Measurements from ENCODE around the gene PKP3.
"Not testable (repeated sequence)": the region's sequence is repeated elsewhere in the genome, so short reads cannot be mapped to it uniquely, and the experiment has no call there.

The PKP3 gene

GRCh38 chr11:413120-414081 is 19.4 kb downstream of the PKP3 start:
- no peak for DNase-seq

GRCh38 chr11:414318-414857 is 20.4 kb downstream of the PKP3 start:
- no peak for DNase-seq

GRCh38 chr11:415640-416041 is 21.6 kb downstream of the PKP3 start:
- DNase-seq, result no peak

DNA sequence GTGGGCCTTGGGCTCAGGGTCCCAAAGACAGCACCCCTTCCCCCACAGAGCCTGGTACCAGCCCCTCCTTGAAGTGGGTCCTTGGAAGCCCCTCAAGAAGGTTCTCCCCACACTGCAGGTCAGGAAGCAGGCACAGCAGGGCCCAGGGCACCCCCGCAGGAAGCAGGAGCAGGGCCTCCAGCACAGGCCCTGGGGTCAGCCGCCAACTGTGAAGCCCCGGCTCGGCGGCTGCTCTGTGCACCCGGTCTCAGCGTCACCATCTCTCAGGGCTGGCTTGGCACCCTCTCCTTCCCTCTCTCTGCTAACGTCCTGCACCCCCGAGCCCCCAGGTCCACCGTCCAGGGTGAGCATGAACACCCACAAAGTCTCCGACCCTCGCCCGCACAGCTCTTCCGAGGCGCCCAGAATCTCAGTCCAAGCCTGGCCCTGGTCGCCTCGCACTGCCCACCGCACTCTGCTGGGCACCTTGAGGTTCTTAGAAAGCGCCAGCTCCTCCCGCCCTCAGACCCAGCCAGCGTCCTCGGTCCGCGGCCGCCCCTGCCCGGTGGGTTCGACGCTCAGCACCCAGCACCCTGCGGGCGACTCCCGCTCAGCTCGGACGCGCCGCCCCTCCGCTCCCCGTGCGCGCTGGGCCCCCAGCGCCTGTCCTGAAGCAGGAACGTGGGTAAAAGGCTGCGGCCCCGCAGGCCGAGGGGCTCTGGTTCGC is 22.2 kb downstream of the PKP3 start:
- DNase-seq, result no peak

DNA sequence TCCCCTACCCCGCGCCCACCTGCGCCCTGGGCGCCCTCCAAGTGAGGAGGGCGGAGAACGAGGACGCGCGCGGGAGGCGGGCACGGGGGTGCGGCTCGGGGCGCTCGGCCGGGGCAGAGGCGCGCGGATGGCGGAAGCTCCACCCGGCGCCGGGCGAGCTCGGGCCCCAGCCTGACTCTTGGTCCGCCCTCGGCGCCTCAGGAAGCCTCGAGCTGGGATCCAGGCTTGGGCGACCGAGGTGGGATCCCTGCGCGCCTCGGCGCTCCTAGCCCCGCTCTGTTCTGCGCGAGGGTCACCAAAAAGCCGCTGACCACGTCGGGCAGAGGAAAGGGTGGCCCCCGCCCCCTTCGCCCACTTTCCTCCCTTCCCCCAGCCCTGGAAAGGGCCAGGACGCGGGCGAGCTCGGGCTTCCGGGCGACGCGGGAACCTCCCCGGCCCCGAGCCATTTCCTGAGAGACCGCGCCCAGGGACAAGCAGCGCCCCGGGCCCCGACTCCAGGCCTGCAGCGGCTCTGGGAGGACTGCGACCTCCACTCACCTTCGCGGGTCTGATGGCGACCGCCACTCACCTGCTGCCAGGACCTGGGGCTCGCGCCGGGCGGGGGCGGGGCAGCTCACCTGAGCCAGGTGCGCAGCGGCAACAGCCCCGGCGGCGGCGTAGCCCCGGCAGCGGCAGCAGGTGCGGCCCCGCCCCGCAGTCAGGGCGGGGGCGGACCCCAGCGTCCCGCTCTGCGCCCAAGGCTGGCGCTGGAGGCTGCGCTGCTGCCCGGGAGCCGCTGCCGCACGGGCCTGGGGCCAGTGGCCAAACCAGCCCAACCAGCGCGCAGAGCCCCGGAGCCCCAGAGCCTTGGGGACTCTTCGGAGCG is 23.0 kb downstream of the PKP3 start:
- DNase-seq, result no peak

GRCh38 chr11:417652-418342 is 23.8 kb downstream of the PKP3 start:
- no peak for DNase-seq

- no peak for DNase-seq
Observed at GRCh38 chr11:418343-419247, 24.6 kb downstream of the PKP3 start.

DNA sequence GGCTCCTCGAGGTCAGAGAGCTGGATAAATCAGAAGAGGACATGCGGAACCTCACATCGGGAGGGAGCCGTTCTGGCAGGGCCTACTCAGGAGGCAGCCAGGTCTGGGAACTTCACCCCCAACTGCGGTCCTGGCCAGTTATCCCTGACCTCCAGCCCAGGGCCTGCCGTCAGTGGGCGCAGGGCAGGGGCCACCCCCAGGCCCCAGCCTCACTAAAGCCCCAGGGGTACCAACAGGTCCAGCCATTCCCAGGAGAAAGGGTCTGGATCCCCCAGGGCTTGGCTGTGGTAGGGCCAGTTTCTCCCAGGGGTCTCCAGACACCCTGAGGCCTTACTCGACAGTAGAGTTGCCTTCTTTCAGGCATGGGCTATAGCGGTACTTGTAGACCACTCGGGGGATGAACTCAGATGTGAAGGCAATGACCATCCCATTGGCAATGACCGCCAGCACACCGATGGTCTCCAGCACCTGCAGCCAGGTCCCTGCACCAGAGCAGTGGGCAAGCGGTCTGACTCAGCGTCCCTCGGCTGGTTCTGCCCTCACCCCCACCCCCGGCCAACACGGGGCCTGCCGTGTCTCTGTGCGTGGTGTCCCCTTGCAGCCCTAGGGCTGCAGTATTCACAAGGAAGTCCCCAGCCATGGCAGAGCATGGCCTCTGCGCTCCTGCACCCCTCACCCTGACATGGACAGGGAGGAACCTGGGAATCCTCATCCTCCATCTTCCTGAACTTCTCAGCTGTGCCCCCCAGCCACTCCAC is 25.4 kb downstream of the PKP3 start:
- no peak for DNase-seq

GRCh38 chr11:420054-420910 is 26.3 kb downstream of the PKP3 start:
- DNase-seq, result no peak

GRCh38 chr11:420911-421321 is 26.9 kb downstream of the PKP3 start:
- no peak for DNase-seq

DNA sequence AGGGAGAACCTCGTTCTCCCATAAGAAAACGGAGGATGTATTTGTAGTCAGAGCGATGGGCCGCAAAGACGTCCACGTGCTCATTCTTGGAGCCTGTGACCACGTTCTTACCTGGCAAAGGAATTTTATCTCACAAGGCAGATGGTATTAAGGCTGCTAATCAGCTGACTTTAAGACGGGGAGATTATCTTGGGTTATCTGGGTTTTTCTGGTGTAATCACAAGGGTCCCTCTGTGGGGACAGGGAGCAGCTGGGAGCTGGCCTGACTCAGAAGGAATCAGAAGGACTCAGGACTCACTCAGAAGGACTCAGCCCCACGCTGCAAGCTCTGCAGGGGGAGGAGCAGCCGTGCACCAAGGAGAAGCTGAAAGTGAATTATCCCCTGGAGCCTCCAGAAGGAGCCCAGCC is 28.2 kb downstream of the PKP3 start:
- DNase-seq, result no peak

GRCh38 chr11:424232-424631 is 30.2 kb downstream of the PKP3 start:
- no peak for DNase-seq

GRCh38 chr11:424766-425165 is 30.8 kb downstream of the PKP3 start:
- DNase-seq, result not testable (repeated sequence)

GRCh38 chr11:425301-425700 is 31.3 kb downstream of the PKP3 start:
- no peak for DNase-seq

DNA sequence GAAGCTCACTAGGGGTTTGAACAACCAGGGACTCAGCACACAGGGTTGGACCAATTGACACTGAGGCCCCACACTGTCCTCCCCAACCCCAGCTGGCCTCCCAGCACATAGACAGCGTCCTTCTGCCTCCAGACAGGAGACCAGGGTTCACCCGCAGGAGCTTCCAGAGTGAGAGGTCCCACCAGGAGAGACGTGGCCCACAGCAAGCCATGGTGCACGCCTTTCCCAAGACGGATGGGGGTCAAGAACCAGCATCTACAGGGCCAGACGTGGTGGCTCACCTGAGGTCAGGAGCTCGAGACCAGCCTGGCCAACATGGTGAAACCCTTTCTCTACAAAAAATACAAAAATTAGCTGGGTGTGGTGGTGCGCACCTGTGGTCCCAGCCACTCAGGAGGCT is 32.8 kb downstream of the PKP3 start:
- no peak for DNase-seq

- DNase-seq, result no peak
Observed at GRCh38 chr11:428295-428694, 34.3 kb downstream of the PKP3 start.

DNA sequence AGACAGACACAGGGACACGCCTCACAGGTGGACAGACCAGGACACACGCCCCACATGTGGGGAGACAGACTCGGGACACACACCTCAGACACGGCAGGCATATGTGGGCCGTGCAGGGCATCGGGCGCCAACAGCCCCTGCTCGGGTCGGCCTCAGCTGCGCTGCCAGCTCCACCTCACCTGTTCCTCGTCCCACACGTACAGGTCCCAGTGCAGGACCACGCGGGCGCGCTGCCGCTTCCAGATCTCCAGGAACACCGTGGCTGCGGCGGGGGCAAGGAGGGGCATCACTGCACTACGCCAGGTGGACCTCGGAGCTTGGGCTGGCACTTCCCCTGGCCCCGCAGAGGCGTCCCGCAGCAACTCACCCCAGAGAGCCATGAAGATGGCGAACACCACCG is 35.4 kb downstream of the PKP3 start:
- no peak for DNase-seq

GRCh38 chr11:429931-430456 is 36.0 kb downstream of the PKP3 start:
- no peak for DNase-seq

DNA sequence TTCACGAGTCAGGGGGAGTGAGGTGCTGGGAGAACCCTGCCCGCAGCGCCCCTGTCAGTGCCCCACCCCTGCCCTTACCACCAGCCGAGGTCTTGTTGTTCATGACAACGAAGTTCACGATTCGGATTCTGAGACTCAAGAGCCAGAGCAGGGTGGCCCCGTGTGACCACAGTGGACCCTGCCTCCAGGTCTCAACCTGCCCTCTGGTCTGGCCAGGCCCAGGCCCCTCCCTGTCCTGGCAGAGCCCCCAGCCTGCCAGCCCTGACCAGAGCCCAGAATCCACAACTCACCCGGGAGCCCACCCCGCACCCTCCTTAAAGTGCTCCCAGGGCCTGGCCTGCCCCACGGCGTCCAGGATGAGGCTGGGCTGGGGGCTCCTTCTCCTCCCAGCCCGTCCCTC is 37.9 kb downstream of the PKP3 start:
- no peak for DNase-seq
